ENCODE results near the gene DOCK4.

DOCK4 gene

GRCh38 chr7:111789048-111789320 is 417.2 kb downstream of the DOCK4 start:
- H3K9ac ChIP-seq (ENCODE audit: low read depth, low read length), result no peak overlapping the region
- H3K4me1 ChIP-seq (ENCODE audit: control insufficient read depth, insufficient read depth, low read length), result no peaks in the 10 kb centered on the region
- no peaks in the 10 kb centered on the region for H3K27me3 ChIP-seq (ENCODE audit: control insufficient read depth, insufficient read depth, low read length)
- no peaks in the 10 kb centered on the region for H3K36me3 ChIP-seq (ENCODE audit: control insufficient read depth, insufficient read depth, low read length)
- H3K4me3 ChIP-seq (ENCODE audit: low read depth, low read length), result no peak overlapping the region
- no peaks in the 10 kb centered on the region for H3K9me3 ChIP-seq (ENCODE audit: control insufficient read depth, insufficient read depth, low read length)

GRCh38 chr7:111788286-111789047 is 417.7 kb downstream of the DOCK4 start:
- H3K9me3 ChIP-seq (ENCODE audit: control insufficient read depth, insufficient read depth, low read length), result no peaks in the 10 kb centered on the region
- H3K9ac ChIP-seq (ENCODE audit: low read depth, low read length), result no peak overlapping the region
- H3K36me3 ChIP-seq (ENCODE audit: control insufficient read depth, insufficient read depth, low read length), result no peaks in the 10 kb centered on the region
- H3K4me3 ChIP-seq (ENCODE audit: low read depth, low read length), result no peak overlapping the region
- no peaks in the 10 kb centered on the region for H3K4me1 ChIP-seq (ENCODE audit: control insufficient read depth, insufficient read depth, low read length)
- no peaks in the 10 kb centered on the region for H3K27me3 ChIP-seq (ENCODE audit: control insufficient read depth, insufficient read depth, low read length)

GRCh38 chr7:111787741-111788140 is 418.5 kb downstream of the DOCK4 start:
- no peak overlapping the region for H3K4me3 ChIP-seq (ENCODE audit: low read depth, low read length)
- H3K9ac ChIP-seq (ENCODE audit: low read depth, low read length), result no peak overlapping the region
- no peaks in the 10 kb centered on the region for H3K9me3 ChIP-seq (ENCODE audit: control insufficient read depth, insufficient read depth, low read length)
- no peaks in the 10 kb centered on the region for H3K4me1 ChIP-seq (ENCODE audit: control insufficient read depth, insufficient read depth, low read length)
- no peaks in the 10 kb centered on the region for H3K36me3 ChIP-seq (ENCODE audit: control insufficient read depth, insufficient read depth, low read length)
- H3K27me3 ChIP-seq (ENCODE audit: control insufficient read depth, insufficient read depth, low read length), result no peaks in the 10 kb centered on the region

GRCh38 chr7:111787099-111787498 is 419.1 kb downstream of the DOCK4 start:
- H3K9ac ChIP-seq (ENCODE audit: low read depth, low read length), result no peak overlapping the region
- no peaks in the 10 kb centered on the region for H3K27me3 ChIP-seq (ENCODE audit: control insufficient read depth, insufficient read depth, low read length)
- no peaks in the 10 kb centered on the region for H3K9me3 ChIP-seq (ENCODE audit: control insufficient read depth, insufficient read depth, low read length)
- H3K4me1 ChIP-seq (ENCODE audit: control insufficient read depth, insufficient read depth, low read length), result no peaks in the 10 kb centered on the region
- no peaks in the 10 kb centered on the region for H3K36me3 ChIP-seq (ENCODE audit: control insufficient read depth, insufficient read depth, low read length)
- H3K4me3 ChIP-seq (ENCODE audit: low read depth, low read length), result no peak overlapping the region

GRCh38 chr7:111785076-111785475 is 421.1 kb downstream of the DOCK4 start:
- Histone ChIP-seq H3K4me1 (ENCODE audit: control insufficient read depth, insufficient read depth, low read length) (no peaks in the 10 kb centered on the region), H3K36me3 (ENCODE audit: control insufficient read depth, insufficient read depth, low read length) (no peaks in the 10 kb centered on the region), H3K27me3 (ENCODE audit: control insufficient read depth, insufficient read depth, low read length) (no peaks in the 10 kb centered on the region), H3K9ac (ENCODE audit: low read depth, low read length) (no peak overlapping the region), H3K4me3 (ENCODE audit: low read depth, low read length) (no peak overlapping the region), H3K9me3 (ENCODE audit: control insufficient read depth, insufficient read depth, low read length) (no peaks in the 10 kb centered on the region)

- Histone ChIP-seq H3K27me3 (ENCODE audit: control insufficient read depth, insufficient read depth, low read length) (no peaks in the 10 kb centered on the region), H3K4me1 (ENCODE audit: control insufficient read depth, insufficient read depth, low read length) (no peaks in the 10 kb centered on the region), H3K36me3 (ENCODE audit: control insufficient read depth, insufficient read depth, low read length) (no peaks in the 10 kb centered on the region), H3K4me3 (ENCODE audit: low read depth, low read length) (no peak overlapping the region), H3K9me3 (ENCODE audit: control insufficient read depth, insufficient read depth, low read length) (no peaks in the 10 kb centered on the region), H3K9ac (ENCODE audit: low read depth, low read length) (no peak overlapping the region)
These were observed 421.9 kb downstream of the DOCK4 start for GRCh38 chr7:111784296-111784695.

GRCh38 chr7:111783854-111784253 is 422.3 kb downstream of the DOCK4 start:
- H3K4me3 ChIP-seq (ENCODE audit: low read depth, low read length), result no peak overlapping the region
- H3K9me3 ChIP-seq (ENCODE audit: control insufficient read depth, insufficient read depth, low read length), result no peaks in the 10 kb centered on the region
- H3K4me1 ChIP-seq (ENCODE audit: control insufficient read depth, insufficient read depth, low read length), result no peaks in the 10 kb centered on the region
- H3K27me3 ChIP-seq (ENCODE audit: control insufficient read depth, insufficient read depth, low read length), result no peaks in the 10 kb centered on the region
- H3K9ac ChIP-seq (ENCODE audit: low read depth, low read length), result no peak overlapping the region
- no peaks in the 10 kb centered on the region for H3K36me3 ChIP-seq (ENCODE audit: control insufficient read depth, insufficient read depth, low read length)

- H3K4me3 ChIP-seq (ENCODE audit: low read depth, low read length), result no peak overlapping the region
- no peak overlapping the region for H3K9ac ChIP-seq (ENCODE audit: low read depth, low read length)
- H3K9me3 ChIP-seq (ENCODE audit: control insufficient read depth, insufficient read depth, low read length), result no peaks in the 10 kb centered on the region
- no peaks in the 10 kb centered on the region for H3K4me1 ChIP-seq (ENCODE audit: control insufficient read depth, insufficient read depth, low read length)
- H3K27me3 ChIP-seq (ENCODE audit: control insufficient read depth, insufficient read depth, low read length), result no peaks in the 10 kb centered on the region
- no peaks in the 10 kb centered on the region for H3K36me3 ChIP-seq (ENCODE audit: control insufficient read depth, insufficient read depth, low read length)
These were observed 425.7 kb downstream of the DOCK4 start for GRCh38 chr7:111780527-111780926.

- H3K9ac ChIP-seq (ENCODE audit: low read depth, low read length), result no peak overlapping the region
- H3K36me3 ChIP-seq (ENCODE audit: control insufficient read depth, insufficient read depth, low read length), result no peaks in the 10 kb centered on the region
- no peak overlapping the region for H3K4me3 ChIP-seq (ENCODE audit: low read depth, low read length)
- H3K27me3 ChIP-seq (ENCODE audit: control insufficient read depth, insufficient read depth, low read length), result no peaks in the 10 kb centered on the region
- peaks cover 7% of the 10 kb centered on the region for H3K4me1 ChIP-seq (ENCODE audit: control insufficient read depth, insufficient read depth, low read length)
- H3K9me3 ChIP-seq (ENCODE audit: control insufficient read depth, insufficient read depth, low read length), result no peaks in the 10 kb centered on the region
These were observed 431.0 kb downstream of the DOCK4 start for GRCh38 chr7:111775206-111775605.

- no peaks in the 10 kb centered on the region for H3K9me3 ChIP-seq (ENCODE audit: control insufficient read depth, insufficient read depth, low read length)
- H3K9ac ChIP-seq (ENCODE audit: low read depth, low read length), result no peak overlapping the region
- no peak overlapping the region for H3K4me3 ChIP-seq (ENCODE audit: low read depth, low read length)
- peaks cover 7% of the 10 kb centered on the region for H3K4me1 ChIP-seq (ENCODE audit: control insufficient read depth, insufficient read depth, low read length)
- H3K27me3 ChIP-seq (ENCODE audit: control insufficient read depth, insufficient read depth, low read length), result no peaks in the 10 kb centered on the region
- H3K36me3 ChIP-seq (ENCODE audit: control insufficient read depth, insufficient read depth, low read length), result no peaks in the 10 kb centered on the region
These were observed 433.5 kb downstream of the DOCK4 start for GRCh38 chr7:111772716-111773115.

GRCh38 chr7:111771638-111772037 is 434.6 kb downstream of the DOCK4 start:
- Histone ChIP-seq H3K4me1 (ENCODE audit: control insufficient read depth, insufficient read depth, low read length) (peaks cover 7% of the 10 kb centered on the region), H3K36me3 (ENCODE audit: control insufficient read depth, insufficient read depth, low read length) (no peaks in the 10 kb centered on the region), H3K9me3 (ENCODE audit: control insufficient read depth, insufficient read depth, low read length) (no peaks in the 10 kb centered on the region), H3K9ac (ENCODE audit: low read depth, low read length) (no peak overlapping the region), H3K27me3 (ENCODE audit: control insufficient read depth, insufficient read depth, low read length) (no peaks in the 10 kb centered on the region), H3K4me3 (ENCODE audit: low read depth, low read length) (no peak overlapping the region)

- H3K4me3 ChIP-seq (ENCODE audit: low read depth, low read length), result no peak overlapping the region
- no peak overlapping the region for H3K9ac ChIP-seq (ENCODE audit: low read depth, low read length)
- no peaks in the 10 kb centered on the region for H3K27me3 ChIP-seq (ENCODE audit: control insufficient read depth, insufficient read depth, low read length)
- H3K36me3 ChIP-seq (ENCODE audit: control insufficient read depth, insufficient read depth, low read length), result no peaks in the 10 kb centered on the region
- H3K4me1 ChIP-seq (ENCODE audit: control insufficient read depth, insufficient read depth, low read length), result peaks cover 7% of the 10 kb centered on the region
- H3K9me3 ChIP-seq (ENCODE audit: control insufficient read depth, insufficient read depth, low read length), result no peaks in the 10 kb centered on the region
These were observed 436.1 kb downstream of the DOCK4 start for GRCh38 chr7:111770116-111770515.
